ENCODE measurements around the gene GRK1. TPM values are rescaled to one million over a fixed set of nuclear protein-coding genes. Genes with fewer than 3 reads are reported as not detected.

Gene GRK1
- polyA plus RNA-seq, 12 donors: 0.05 to 0.45 (median 0.22) TPM; not detected in 3

DNA sequence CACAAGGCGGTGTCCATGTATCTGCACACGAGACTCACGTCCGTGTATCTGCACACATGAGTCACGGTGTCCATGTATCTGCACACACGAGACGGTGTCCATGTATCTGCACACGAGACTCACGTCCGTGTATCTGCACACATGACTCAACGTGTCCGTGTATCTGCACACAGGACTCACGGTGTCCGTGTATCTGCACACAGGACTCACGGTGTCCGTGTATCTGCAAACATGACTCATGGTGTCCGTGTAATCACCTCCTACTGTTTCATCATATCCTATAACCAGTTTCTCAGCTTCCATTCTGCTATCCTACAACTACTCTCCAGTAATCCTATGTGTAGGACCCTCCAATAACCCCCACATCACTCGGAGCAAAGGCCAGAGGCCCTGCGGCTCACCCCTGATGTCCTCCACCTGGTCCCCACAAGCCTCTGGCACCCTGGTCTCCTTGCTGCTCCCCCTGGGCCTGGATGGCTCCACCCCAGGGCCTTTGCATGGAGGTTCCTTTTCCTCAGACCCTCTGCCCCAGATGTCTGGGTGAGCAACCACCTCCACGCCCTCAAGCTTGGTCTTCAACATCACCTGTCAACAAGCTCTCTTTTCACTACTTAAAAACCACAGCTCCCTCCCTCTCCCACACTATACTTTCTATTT, 89.5 kb downstream of the GRK1 start:
- no peak for DNase-seq

DNA sequence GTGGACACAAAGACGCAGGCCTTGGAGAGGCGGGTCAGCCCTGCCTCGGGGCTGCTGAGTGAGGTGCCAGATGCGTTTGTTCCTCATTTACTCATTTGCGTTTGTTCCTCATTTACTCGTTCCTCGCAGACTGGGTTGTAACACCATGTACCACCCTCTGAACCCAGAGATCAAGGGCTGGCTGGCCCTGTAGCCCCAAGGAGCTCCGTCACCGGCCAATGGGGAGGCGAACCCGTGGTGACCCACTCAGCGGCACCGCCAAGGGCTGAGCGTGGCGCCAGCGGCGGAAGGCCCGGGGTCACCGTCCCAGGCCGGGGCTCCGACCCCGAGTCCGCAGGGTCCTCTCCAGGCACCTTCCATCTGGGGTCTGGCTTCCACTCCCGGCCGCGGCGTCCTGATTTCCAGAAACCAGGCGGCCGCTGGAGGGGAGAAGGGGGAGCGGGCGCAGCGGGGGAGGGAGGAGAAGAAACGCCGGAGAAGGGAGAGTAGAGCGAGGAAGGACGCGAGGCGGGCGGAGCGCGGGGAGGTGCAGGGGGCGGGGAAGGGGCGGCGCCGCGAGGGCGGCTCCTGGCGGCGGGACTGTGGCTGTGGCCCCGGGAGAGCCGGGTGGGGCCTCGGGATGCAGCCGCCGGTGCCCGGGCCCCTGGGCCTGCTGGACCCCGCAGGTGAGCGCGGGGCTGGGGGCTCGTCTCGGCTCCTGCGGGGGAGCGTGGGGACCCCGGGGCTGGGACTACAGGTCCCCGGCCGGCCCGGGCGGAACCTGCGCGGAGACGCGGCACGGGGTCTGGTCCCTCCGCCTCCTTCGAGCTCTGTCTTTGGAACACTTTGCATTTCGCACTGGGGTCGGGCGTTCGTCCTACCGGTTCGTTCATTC, 91.9 kb downstream of the GRK1 start, which contains the start of gene TMEM255B:
TSS of gene TMEM255B (plus strand) at position 576 of the 874 bp plus-strand sequence. CDS start at position 620, 44 bp downstream.
- peak; percentile 67 for DNase-seq

DNA sequence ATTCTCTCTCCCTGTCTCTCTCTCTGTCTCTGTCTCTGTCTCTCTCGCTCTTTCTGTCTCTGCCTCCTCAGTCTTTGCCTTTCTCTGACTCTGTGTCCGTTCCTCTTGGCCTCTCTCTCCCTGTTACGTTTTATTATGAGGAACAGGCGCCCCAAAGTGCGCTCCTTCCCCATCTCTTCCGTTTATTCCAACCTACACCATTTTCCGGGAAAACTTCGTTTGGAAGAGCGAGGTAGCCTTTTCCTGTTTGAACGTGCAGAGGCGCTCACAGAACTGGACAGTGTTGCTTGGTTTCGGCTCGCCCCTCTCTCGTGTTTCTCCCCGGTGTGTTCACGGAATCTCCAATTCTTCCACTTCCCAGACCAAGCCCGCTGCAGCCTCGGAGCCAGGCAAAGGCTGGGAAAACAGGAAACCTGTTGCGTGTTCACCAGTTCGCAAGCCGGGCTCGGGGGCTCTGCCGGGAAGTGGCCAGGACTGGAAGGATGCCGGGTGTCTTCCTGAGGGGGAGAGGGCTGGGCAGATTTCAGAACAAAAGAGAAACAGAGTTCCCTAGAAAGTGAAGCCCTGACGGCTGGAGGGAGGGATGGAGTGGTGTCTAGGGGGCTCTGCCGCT, 92.6 kb downstream of the GRK1 start:
- peak; percentile 27 for DNase-seq

- no peak for DNase-seq
Measured at GRCh38 chr13:113761136-113761535, 94.1 kb downstream of the GRK1 start.

DNA sequence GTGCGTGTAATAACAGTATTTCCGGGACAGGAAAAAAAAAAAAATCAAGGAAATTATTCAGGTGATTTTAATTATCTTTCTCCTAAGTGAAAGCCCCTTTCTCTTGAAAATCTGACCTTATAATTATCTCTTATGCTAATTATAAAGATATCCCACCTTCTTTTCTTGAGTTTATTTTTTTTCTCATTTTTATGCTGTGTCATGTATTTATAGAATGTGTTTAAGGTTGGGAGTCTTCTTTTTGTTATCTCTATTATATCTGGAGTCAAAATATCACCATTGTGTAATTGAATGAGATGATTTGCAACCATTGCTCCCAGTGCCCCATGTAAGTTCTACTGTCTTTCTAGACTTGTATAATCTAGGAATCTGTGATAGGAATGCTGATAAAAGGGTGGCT, 95.1 kb downstream of the GRK1 start:
- no peak for DNase-seq

GRCh38 chr13:113762538-113762937, 95.5 kb downstream of the GRK1 start:
- no peak for DNase-seq

DNA sequence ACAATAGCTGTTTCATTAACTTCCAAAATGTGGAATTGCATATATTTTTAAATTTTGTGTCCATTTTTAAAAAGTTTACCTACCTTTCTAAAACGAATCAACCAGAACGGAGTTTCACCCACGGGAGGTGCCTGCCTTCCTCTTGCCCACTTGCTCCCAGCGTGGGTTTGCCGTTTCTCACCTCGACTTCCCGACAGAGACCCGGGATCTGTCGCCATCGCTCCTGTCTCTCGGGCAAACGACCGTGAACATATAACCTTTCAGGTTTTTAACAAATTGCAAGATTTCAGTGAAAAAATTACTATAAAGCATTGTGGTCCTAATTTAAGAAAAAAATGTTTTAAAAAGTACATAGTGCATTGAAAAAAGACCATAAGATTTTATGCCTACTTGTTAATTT, 96.2 kb downstream of the GRK1 start:
- DNase-seq: no peak

DNA sequence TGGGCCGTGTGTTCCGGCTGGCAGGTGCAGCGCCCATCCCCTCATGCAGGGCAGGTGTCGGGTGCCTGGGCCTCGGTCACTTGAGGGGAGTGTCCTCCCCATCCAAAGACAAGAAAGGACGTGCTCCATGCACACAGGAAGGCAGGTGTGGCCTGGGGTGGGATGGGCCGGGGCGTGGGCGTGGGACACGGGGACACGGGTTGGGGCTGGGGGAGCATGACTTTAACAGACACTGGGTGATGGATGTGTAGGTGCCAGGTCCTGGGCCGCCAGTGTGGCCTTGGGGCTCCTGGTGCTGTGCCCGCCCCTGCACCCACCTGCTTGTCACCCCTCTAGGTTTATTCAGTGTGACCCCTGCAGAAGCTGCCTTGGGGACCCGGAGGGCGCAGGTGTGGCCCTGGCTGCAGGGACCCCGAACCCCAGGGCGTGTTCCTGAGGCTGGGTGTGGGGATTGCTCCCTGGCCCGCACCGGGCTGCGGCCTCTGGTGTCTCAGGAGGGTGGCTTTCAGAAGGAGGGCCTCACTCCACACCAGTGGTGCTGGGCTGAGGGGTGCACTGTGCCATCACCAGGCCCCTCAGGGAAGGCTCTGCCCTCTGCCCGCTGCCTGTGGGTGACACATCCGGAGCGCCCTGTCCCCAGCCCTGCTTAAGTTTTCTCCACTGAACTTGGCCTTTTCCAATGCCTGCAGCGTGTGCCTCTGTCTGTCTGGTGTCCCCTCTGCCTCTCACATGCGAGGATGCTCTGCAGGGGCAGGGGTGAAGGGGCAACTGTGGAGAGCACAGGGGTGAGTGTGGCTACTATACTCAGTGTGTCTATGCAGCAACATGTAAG, 97.2 kb downstream of the GRK1 start:
- no peak for DNase-seq

DNA sequence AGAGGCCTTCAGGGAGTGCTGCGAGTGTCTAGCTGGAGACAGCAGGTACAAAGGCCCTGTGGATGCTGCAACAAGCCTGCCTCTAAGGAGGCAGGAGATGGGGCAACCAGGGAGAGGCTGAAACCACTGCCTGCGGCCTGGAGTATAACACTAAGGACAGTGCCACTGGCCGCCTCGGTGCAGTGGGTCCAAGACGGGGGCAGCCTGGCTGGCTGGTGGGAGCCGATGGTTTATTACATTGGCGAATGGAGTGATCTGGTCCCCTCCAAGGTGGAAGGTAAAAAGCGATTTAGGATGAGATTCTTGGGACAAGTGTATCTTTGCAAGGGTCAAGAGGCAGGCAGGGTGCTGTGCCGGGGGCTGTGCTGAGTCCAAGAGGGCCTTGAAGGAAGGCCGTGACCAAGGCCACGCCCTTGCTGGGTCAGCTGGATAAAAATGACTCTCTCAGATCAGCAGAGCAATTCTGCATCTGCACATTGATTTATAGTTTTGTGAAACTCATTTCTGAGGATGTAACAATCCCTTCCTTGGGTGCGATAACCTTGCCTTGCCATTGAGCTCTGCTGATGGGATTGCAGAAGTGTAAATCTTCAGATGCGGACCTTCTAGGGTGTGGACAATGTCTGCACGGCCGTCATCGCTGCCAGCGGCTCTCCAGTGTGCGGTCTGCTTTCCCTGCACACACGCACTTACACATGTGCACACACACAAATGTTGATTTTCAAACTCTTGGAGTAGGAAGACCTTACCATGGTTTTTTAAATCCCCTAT, 98.0 kb downstream of the GRK1 start:
- DNase-seq: no peak

DNA sequence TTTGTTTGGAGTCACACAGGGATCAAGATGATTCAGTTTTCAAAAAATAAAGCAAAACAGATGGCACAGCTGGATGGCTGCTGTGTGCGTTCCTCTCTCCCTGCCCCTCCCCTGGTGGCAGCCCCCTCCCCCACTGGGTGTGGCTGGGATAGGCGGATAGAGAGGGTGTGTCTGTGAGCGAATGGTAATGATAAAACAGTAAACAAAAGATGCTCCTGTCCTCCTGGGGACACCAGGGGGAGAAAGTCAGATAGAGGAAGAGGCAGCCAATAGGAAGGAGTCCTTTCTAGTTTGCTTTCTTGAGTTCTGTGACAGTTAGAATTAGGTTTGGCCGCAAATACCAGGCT, 98.5 kb downstream of the GRK1 start:
- DNase-seq: no peak

DNA sequence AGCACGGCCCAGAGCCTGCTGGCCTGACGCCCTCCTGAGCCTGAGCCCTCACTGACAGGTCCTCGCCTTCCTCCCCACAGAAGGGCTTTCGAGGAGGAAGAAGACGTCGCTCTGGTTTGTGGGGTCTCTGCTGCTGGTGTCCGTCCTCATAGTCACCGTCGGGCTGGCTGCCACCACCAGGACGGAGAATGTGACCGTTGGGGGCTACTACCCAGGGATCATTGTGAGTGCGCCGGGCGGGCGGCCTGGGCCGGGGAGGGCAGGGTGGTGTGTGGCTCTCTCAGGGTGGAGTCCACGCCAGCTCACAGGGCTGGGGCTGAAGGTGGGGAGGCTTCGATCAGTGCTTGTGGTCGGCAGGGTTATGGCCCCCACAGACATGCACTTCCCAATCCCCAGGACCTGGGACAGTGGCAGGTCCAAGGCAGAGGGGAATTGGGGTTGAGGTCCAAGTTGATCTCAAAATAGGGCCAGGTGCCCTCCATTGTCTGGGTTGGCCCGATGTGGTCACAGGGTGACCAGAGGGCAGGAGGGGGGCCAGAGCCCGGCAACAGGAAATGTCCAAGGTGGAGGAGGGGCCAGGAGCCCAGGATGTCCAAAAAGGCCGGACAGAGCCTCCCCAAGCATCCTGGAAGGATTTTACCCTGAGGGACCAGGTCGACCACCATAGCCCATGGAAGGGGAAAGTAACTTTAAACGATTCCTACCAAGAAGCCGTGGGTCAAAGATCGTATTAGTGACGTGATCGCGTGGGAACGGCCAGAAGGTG, 99.2 kb downstream of the GRK1 start:
- DNase-seq: no peak

GRCh38 chr13:113767366-113767765, 100.3 kb downstream of the GRK1 start:
- DNase-seq: no peak

GRCh38 chr13:113768018-113768905, 101.2 kb downstream of the GRK1 start:
- no peak for DNase-seq

DNA sequence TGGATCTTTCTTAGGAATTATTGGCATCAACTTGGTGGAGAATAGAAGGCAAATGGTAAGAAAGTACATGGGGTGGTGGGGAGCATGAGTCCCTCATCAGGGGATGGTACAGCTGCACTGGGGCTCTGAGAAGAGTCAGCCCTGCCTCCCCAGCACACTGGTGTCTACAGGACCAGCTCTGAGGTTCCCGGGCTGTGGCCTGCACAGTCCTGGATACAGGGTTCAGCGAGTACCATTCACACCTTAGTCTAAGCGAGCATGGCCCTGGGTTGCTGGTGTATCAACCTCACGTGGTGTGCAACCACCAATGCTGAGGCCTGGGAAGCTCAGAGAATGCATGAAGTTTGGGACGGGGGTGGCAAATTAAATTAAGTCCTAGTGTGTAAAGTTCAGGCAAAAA, 102.1 kb downstream of the GRK1 start:
- no peak for DNase-seq

DNA sequence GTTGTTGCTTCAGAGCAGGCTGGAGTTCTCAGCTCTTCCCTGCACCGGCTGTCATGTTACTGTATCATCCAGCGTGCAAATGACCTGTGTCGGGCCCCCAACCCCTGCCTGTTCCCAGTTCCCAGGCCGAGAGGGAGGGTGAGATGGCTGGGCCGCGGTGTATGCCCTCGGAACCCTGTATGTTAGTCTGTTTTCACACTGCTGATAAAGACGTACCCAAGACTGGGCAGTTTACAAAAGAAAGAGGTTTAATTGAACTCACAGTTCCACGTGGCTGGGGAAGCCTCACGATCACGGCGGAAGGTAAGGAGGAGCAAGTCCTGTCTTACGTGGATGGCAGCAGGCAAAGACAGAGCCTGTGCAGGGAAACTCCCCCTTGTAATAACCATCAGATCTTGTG, 102.9 kb downstream of the GRK1 start:
- DNase-seq: no peak

DNA sequence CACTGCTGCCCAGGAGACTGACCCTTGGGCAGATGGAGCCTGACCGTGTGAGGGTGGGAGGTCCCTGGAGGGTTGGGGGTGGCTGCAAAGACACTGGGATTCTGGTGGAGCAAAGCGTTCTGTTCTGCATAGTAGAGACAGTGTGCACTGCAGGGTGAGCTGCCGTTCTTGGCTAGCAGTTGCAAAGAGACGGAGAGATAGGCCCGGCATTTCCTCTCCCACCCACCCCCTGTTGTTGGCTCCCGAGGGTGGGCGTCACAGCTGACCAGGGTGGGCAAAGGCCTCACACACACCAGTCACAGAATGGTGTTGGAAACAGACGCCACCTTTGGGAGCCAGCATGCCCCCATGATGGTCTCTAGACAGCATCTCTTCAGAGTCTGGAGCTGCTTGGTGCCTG, 103.4 kb downstream of the GRK1 start:
- DNase-seq: no peak

GRCh38 chr13:113770937-113771336, 103.9 kb downstream of the GRK1 start:
- no peak for DNase-seq

DNA sequence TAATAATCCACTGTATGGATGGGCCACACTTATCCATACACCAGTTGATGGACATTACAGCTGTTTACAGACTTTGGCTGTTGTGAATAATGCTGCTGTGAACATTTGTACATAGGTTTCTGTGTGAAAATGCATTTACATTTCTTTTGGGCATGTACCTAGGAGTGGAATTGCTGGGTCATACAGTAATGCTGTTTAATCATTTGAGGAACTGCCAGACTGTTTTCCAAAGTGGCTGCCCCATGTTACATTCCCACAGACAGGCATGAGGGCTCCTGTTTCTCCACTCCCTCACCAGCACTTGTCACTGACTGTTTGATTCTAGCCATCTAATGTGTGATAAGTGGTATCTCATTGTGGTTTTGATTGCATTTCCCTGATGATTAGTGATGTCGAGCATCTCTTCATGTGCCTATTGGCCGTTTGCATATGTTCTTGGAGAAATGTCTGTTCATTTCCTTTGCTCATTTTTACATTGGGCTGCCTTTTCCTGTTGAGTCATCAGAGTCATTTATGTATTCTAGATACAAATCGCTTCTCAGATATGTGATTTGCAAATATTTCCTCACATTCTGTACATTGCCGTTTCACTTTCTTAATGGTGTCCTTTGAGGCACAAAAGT, 104.8 kb downstream of the GRK1 start:
- no peak for DNase-seq

Data from muscle of arm (tissue), 12 donors.